ENCODE measurements around the gene QRICH2.
"Not testable (repeated sequence)": the region's sequence is repeated elsewhere in the genome, so short reads cannot be mapped to it uniquely, and the experiment has no call there.

The QRICH2 gene

DNA sequence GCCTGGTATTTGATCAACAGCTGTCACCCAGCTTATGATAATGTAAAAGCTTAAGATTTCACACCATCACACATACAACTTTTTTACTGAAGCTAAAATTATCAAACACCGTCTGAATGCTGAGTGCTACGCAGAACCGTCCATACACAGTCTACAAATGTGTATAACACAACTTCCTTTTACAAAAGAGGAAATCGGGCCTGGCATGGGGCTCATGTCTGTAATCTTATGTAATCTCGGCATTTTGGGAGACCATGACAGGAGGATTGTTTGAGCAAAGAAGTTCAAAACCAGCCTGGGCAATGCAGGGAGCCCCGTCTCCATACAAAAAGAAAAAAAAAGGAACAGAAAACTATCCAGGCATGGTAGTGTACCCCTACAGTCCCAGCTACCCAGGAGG lies 19.6 kb upstream of the QRICH2 start:
- H3K4me3 ChIP-seq (ENCODE audit: extremely low read depth, insufficient read depth, low read length, poor library complexity, severe bottlenecking), result no peak overlapping the region
- 95 to 100% methylated on average over 3 of the region's 6 CpGs for WGBS, 2 experiments (ENCODE audit: insufficient coverage in 2 of 2)
- no peaks in the 10 kb centered on the region for H3K4me1 ChIP-seq (ENCODE audit: control insufficient read depth, insufficient read depth, low read length, poor library complexity, severe bottlenecking)
- H3K36me3 ChIP-seq (ENCODE audit: control insufficient read depth, insufficient read depth, low read length), result peaks cover 68% of the 10 kb centered on the region
- H3K27ac ChIP-seq (ENCODE audit: low read depth, low read length, severe bottlenecking), result no peak overlapping the region
- no peaks in the 10 kb centered on the region for H3K9me3 ChIP-seq (ENCODE audit: control insufficient read depth, low read length)

DNA sequence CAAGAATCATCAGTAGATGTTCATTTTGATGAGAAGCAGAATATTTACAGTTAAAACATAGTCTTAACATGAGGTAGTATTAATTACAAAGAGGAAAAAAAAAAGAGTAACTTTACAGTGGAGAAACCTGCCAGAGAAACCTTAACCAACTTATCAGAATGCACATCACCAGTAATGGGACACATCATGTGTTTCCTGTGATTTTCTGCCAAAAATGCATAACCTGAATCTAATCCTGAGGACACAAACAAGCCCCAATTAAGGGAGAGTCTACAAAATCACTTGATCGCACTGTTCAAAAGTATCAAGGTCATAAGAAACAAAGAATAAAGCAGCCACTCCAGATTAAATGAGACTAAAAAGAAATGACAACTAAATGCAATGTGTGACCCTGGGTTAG lies 18.2 kb upstream of the QRICH2 start:
- no peaks in the 10 kb centered on the region for H3K9me3 ChIP-seq (ENCODE audit: control insufficient read depth, low read length)
- H3K36me3 ChIP-seq (ENCODE audit: control insufficient read depth, insufficient read depth, low read length), result peaks cover 74% of the 10 kb centered on the region
- no peak overlapping the region for H3K4me3 ChIP-seq (ENCODE audit: extremely low read depth, insufficient read depth, low read length, poor library complexity, severe bottlenecking)
- H3K27ac ChIP-seq (ENCODE audit: low read depth, low read length, severe bottlenecking), result no peak overlapping the region
- 100% methylated on average over 1 of the region's 1 CpG; no CpG with 5 or more reads in 1 of the 2 experiments for WGBS, 2 experiments (ENCODE audit: insufficient coverage in 2 of 2)
- no peaks in the 10 kb centered on the region for H3K4me1 ChIP-seq (ENCODE audit: control insufficient read depth, insufficient read depth, low read length, poor library complexity, severe bottlenecking)

DNA sequence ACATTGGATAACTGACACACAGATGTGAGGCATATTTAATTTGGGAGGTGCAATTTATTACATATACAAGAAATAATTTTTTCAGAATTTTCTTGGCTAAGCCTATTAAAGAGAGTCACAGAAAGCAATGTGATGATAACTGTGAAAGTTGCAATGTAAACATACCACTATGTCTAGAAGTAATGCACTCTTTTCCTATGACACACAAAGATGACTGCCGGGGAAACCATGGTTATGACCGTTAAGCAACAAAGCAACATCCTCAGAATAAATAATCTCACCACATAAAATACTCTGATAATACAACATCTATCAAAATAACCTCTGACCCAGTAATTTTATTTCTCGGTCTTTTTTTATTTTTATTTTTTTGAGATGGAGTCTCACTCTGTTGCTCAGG lies 10.5 kb upstream of the QRICH2 start:
- Histone ChIP-seq H3K4me3 (ENCODE audit: extremely low read depth, insufficient read depth, low read length, poor library complexity, severe bottlenecking) (no peak overlapping the region), H3K27ac (ENCODE audit: low read depth, low read length, severe bottlenecking) (no peak overlapping the region), H3K36me3 (ENCODE audit: control insufficient read depth, insufficient read depth, low read length) (peaks cover 47% of the 10 kb centered on the region), H3K4me1 (ENCODE audit: control insufficient read depth, insufficient read depth, low read length, poor library complexity, severe bottlenecking) (peaks cover 5% of the 10 kb centered on the region), H3K9me3 (ENCODE audit: control insufficient read depth, low read length) (no peaks in the 10 kb centered on the region)
- 100% methylated on average over 2 of the region's 3 CpGs for WGBS, 2 experiments (ENCODE audit: insufficient coverage in 2 of 2)

DNA sequence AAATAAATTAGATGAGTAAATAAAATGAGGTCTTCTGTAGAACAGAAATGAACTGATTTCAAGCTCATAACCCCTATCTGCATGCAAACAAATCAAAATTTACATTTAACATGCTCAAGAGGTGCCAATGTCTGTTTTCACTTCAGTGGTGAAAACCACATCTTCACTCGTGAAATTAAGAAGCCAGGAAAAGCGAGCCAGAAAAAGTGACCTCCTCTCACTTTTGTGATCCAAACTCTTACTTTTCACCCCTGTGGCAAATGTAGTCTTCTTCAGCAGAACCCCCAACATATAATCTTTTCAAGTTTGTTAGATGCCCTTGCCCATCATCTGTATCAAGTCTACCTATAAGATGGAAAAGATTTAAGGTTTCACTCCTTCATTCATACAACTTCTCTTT lies 9.5 kb upstream of the QRICH2 start:
- 96 to 100% methylated on average over 2 of the region's 2 CpGs for WGBS, 2 experiments (ENCODE audit: insufficient coverage in 2 of 2)
- no peaks in the 10 kb centered on the region for H3K9me3 ChIP-seq (ENCODE audit: control insufficient read depth, low read length)

DNA sequence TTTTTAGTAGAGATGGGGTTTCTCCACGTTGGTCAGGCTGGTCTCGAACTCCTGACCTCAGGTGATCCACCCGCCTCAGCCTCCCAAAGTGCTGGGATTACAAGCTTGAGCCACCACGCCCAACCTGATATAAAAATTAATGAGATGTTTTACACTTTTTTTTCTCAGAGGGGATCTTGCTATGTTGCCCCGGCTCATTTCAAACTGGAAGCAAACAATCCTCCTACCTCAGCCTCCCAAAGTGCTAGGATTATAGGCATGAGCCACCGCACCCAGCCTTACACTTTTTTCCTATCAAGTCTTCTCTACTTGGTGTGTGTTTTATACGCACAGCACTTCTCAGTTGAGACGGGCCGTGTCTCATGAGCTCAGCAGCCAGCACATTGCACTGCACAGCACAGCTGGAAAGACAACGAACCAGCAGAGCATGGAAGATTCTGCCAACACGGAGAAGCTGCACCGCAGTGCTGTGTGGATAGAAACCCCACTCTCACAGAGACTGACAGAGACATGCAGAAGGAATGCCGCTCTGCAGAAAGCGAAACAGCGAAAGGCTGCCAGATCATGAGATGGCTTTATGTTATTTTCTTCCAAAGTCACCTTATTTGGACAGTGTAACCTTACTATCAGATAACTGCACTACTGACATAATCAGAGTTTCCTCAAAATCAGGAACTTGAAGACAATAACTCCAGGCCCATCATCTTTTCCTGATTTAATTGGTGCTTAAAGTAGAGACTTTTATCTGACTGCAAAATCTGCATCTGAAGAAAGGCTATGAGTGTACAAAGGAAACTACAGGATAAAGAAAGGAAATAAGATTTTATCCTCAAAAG lies 6.5 kb upstream of the QRICH2 start:
- H3K27ac ChIP-seq (ENCODE audit: low read depth, low read length, severe bottlenecking), result peak overlapping the region; percentile 41
- WGBS, 2 experiments (ENCODE audit: insufficient coverage in 2 of 2), result 86 to 93% methylated on average over 8 to 10 of the region's 15 CpGs
- no peaks in the 10 kb centered on the region for H3K9me3 ChIP-seq (ENCODE audit: control insufficient read depth, low read length)
- peaks cover 66% of the 10 kb centered on the region for H3K36me3 ChIP-seq (ENCODE audit: control insufficient read depth, insufficient read depth, low read length)
- no peak overlapping the region for H3K4me3 ChIP-seq (ENCODE audit: extremely low read depth, insufficient read depth, low read length, poor library complexity, severe bottlenecking)
- H3K4me1 ChIP-seq (ENCODE audit: control insufficient read depth, insufficient read depth, low read length, poor library complexity, severe bottlenecking), result peaks cover 5% of the 10 kb centered on the region

More for the DNA sequence above, 9.5 kb upstream of the QRICH2 start:
- Histone ChIP-seq H3K4me3 (ENCODE audit: extremely low read depth, insufficient read depth, low read length, poor library complexity, severe bottlenecking) (no peak overlapping the region), H3K36me3 (ENCODE audit: control insufficient read depth, insufficient read depth, low read length) (peaks cover 53% of the 10 kb centered on the region), H3K4me1 (ENCODE audit: control insufficient read depth, insufficient read depth, low read length, poor library complexity, severe bottlenecking) (peaks cover 5% of the 10 kb centered on the region), H3K27ac (ENCODE audit: low read depth, low read length, severe bottlenecking) (no peak overlapping the region)

DNA sequence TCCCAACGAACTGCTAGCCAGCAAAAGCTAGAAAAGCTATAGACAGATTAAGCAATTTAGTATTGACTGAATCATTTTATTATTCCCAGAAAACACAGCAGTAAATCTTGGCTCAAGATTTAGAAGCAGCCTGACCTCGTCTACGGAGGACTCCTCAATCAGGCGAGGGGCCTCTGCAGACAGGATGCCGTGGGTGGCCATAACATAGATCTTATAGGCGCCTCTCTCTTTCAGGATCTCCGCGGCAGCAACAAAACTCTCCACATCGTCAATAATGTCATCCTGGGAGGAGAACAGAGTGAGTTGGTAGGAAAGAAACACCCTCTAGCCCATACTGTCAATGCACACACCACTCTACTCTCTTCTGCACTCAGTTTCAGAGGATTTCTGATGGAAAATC lies 4.7 kb upstream of the QRICH2 start:
- H3K4me1 ChIP-seq (ENCODE audit: control insufficient read depth, insufficient read depth, low read length, poor library complexity, severe bottlenecking), result peaks cover 5% of the 10 kb centered on the region
- no peak overlapping the region for H3K27ac ChIP-seq (ENCODE audit: low read depth, low read length, severe bottlenecking)
- 77 to 96% methylated on average over 4 to 7 of the region's 9 CpGs for WGBS, 2 experiments (ENCODE audit: insufficient coverage in 2 of 2)
- no peaks in the 10 kb centered on the region for H3K9me3 ChIP-seq (ENCODE audit: control insufficient read depth, low read length)
- H3K4me3 ChIP-seq (ENCODE audit: extremely low read depth, insufficient read depth, low read length, poor library complexity, severe bottlenecking), result no peak overlapping the region
- H3K36me3 ChIP-seq (ENCODE audit: control insufficient read depth, insufficient read depth, low read length), result peaks cover 68% of the 10 kb centered on the region

DNA sequence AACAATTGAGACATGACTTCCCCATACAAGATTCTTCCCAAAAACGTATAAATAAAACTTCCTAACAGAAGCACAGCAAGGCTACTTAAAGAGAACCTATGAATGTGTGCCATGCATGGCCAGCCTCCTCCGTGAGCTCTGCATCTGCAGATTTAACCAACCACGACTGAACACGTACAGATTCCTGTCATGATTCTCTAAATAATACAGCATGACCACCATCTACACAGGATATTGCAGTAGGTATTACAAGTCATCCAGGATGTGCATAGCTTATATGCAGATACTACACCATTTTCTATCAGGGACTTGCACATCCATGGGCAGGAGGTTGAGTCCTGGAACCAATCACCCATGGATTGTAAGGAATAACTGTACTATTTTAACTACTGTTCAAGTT lies 1.4 kb upstream of the QRICH2 start:
- Histone ChIP-seq H3K4me3 (ENCODE audit: extremely low read depth, insufficient read depth, low read length, poor library complexity, severe bottlenecking) (no peak overlapping the region), H3K27ac (ENCODE audit: low read depth, low read length, severe bottlenecking) (no peak overlapping the region), H3K36me3 (ENCODE audit: control insufficient read depth, insufficient read depth, low read length) (peaks cover 54% of the 10 kb centered on the region), H3K9me3 (ENCODE audit: control insufficient read depth, low read length) (no peaks in the 10 kb centered on the region), H3K4me1 (ENCODE audit: control insufficient read depth, insufficient read depth, low read length, poor library complexity, severe bottlenecking) (no peaks in the 10 kb centered on the region)
- 95 to 100% methylated on average over 4 of the region's 4 CpGs for WGBS, 2 experiments (ENCODE audit: insufficient coverage in 2 of 2)

DNA sequence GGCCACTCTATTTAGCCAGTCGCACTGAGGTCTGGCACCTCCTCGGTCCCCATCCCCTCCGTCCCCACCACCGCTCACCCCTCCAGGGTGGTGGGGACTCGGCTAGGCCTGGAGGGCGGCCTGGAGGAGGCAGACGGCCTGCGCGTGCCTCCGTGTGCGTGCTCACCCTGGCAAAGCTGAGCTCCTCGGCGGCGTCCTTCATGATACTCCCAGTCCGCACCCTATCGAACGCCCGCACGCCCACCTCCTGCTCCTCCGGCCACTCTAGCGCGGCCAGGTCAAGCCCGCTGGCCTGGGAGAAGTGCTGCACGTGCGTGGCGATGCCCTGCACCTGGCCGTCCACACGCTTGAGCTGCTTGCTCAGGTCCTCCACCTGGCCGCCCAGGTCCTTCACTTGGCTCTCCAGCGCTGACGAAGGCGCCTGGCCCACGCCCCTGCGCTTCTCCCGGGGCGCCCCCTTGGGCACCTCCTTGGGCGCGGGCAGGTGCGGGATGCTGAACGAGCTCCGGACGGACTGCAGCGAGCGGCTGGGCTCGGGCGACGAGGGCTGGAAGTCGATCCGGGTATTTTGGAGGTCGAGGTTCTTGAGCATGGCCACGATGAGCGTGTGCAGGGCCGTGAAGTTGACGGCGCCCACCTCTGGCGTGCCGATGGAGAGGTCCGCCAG lies 644 bp downstream of the QRICH2 start:
- Histone ChIP-seq H3K4me1 (ENCODE audit: control insufficient read depth, insufficient read depth, low read length, poor library complexity, severe bottlenecking) (no peaks in the 10 kb centered on the region), H3K27ac (ENCODE audit: low read depth, low read length, severe bottlenecking) (no peak overlapping the region), H3K36me3 (ENCODE audit: control insufficient read depth, insufficient read depth, low read length) (peaks cover 38% of the 10 kb centered on the region), H3K9me3 (ENCODE audit: control insufficient read depth, low read length) (no peaks in the 10 kb centered on the region), H3K4me3 (ENCODE audit: extremely low read depth, insufficient read depth, low read length, poor library complexity, severe bottlenecking) (no peak overlapping the region)
- 97 to 98% methylated on average over 53 to 58 of the region's 58 CpGs for WGBS, 2 experiments (ENCODE audit: insufficient coverage in 2 of 2)

DNA sequence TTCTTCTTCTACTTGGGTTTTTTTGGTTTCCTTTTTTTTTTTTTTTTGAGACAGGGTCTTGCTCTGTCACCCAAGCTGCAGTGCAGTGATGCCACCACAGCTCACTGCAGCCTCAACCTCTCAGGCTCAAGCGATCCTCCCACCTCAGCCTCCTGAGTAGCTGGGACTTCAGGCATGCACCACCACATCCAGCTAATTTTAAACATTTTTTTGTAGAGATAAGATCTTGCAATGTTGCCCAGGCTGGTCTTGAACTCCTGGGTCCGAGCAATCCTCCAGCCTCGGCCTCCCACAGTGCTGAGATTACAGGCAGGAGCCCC lies 3.0 kb downstream of the QRICH2 start:
- WGBS, 2 experiments (ENCODE audit: insufficient coverage in 2 of 2), result 83 to 100% methylated on average over 3 of the region's 3 CpGs

DNA sequence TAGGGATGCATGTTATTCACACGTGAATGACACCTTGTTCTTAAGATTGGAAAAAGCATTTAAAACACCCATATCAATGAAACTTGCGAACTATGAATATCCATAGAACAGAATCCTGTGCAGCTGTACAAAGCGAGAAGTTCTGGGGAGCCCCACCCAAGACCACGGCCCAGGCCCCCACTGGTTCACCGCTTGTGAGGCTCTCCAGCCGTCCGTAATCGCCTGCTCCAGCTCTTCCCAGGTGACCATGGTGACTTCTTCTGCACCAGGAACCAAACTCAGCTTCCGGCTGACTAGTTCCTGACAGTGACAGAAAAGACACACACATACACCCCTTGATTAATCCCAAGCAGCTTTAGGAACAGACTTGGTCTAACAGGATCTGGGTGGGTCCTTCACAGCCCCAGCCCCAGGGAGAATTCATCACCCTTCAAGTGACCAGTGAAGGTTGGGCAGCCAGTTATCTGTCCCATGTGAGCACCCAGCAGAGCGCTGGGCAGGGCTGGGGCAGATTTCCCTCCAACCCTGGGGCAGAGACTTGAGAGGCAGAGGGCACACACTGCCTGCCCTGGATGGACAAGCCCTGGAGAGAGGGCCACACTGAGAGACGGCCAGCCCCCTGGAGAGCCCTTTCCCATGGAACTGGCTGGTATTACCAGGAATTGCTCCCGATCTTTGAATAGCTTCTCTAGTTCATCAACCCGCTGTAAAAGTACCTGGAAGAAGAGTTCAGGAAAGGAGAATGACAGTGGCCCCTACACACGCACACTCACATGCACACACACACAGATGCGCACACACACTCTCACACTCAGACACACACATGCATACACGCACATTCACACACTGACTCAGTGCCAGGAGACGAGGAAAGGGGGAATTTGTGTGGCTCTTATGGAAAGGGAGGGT lies 3.6 kb downstream of the QRICH2 start:
- no peak overlapping the region for H3K4me3 ChIP-seq (ENCODE audit: extremely low read depth, insufficient read depth, low read length, poor library complexity, severe bottlenecking)
- H3K27ac ChIP-seq (ENCODE audit: low read depth, low read length, severe bottlenecking), result no peak overlapping the region
- 94 to 96% methylated on average over 11 to 12 of the region's 17 CpGs for WGBS, 2 experiments (ENCODE audit: insufficient coverage in 2 of 2)

More for the DNA sequence above, 3.0 kb downstream of the QRICH2 start:
- H3K9me3 ChIP-seq (ENCODE audit: control insufficient read depth, low read length); H3K4me3 ChIP-seq (ENCODE audit: extremely low read depth, insufficient read depth, low read length, poor library complexity, severe bottlenecking); H3K4me1 ChIP-seq (ENCODE audit: control insufficient read depth, insufficient read depth, low read length, poor library complexity, severe bottlenecking); H3K27ac ChIP-seq (ENCODE audit: low read depth, low read length, severe bottlenecking): not testable (repeated sequence)
- peaks cover 15% of the 10 kb centered on the region for H3K36me3 ChIP-seq (ENCODE audit: control insufficient read depth, insufficient read depth, low read length)

More for the DNA sequence above, 3.6 kb downstream of the QRICH2 start:
- Histone ChIP-seq H3K36me3 (ENCODE audit: control insufficient read depth, insufficient read depth, low read length) (peaks cover 15% of the 10 kb centered on the region), H3K4me1 (ENCODE audit: control insufficient read depth, insufficient read depth, low read length, poor library complexity, severe bottlenecking) (no peaks in the 10 kb centered on the region), H3K9me3 (ENCODE audit: control insufficient read depth, low read length) (no peaks in the 10 kb centered on the region)
